Measurements from ENCODE around the gene DIS3L2.
"Not testable (repeated sequence)": the region's sequence is repeated elsewhere in the genome, so short reads cannot be mapped to it uniquely, and the experiment has no call there.

DIS3L2 gene

DNA sequence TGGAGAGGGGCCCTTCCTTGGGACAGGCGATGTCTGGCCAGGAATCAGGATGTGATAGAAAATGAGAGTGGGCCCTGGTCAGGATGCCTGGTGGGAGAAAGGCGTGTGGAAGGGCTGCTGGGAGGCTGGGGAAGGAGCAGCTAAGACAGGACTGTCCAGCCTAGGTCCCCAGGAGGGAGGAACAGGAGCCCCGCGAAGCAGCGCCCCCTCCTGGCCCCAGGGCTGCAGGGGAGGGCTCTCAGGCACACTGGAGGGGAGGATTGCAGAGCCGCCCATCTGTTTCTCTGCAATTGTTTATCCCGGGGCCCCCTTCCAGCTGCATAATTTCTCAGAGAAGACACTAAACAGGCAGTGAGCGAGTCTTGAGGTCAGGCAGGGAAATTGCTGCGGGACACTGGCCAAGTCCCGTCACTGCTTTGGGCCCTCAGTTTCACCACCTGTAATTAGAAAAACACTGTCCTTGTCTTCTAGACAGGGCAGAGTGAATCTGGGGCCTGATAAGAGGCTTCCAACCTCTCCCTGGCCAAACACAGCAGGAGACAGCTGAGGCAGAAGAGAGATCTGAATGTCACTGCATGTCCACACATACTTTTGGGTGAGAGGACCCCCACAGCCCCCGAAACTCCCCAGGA, 31.4 kb upstream of the DIS3L2 start:
- DNase-seq = no peak

DNA sequence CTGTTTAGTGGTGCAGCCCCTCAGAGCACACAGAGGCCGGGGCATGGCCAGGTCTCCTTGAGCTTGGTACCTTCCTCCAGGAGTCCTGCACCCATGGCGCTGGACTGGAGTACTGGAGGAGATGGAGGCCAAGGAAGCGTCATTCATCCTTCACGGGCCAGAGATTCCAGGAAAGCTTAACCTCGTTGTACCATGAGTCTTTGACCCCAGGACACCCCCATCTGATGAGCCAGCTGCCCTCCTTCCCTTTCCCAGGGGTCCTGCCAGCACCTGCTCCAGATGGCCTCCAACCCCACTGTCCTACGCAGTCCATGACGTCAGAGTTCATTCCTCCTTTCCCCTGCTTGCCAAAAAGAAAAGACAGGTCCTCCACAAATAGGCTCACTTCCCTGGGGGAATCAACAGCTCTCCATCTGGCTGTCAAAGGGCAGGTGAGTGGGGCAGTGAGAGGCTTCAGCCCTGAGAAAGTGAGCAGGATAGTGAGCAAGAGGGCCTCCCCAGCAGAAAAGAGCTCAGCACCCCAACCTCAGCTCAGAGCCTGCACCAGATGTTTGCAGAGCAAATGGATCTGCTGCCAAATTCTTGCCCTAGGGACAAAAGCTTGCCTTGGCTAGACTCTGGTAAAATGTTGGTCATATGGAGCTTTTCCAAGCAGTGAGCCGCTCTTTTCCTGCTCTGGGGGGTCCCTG, 30.8 kb upstream of the DIS3L2 start:
- DNase-seq = no peak

DNA sequence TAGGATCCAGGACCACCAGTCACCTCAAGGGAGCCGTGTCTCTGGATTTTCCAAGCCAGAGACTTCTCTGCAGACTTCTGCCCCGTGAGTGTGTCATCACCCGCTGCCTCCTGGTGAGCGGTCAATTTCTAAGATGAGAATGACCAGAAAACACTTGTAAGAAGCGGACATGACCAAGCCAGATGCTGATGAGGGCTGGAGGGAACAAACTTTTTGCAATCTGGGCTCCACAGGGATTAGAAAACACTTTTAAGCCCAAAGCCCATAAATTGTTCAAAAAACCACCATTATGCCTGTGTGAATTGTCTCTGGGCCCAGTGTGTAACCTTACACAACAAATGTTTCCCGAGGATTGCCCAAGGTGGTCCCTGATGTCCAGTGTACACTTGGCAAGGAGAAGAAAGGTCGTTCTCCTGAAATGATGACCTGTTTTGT, 30.0 kb upstream of the DIS3L2 start:
- no peak for DNase-seq

DNA sequence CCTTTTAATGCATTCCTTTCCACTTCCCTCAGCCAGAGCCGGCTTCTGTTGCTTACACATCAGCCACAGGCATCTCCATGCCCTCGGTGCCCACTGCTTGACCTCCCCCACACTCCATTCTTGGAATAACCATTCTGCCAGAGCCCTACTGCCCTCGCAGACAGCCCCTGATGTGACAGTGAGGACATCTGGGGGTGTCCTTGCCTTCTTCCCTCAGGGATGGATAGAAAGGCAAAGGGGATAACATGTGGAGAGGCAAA, 28.9 kb upstream of the DIS3L2 start:
- DNase-seq = no peak

DNA sequence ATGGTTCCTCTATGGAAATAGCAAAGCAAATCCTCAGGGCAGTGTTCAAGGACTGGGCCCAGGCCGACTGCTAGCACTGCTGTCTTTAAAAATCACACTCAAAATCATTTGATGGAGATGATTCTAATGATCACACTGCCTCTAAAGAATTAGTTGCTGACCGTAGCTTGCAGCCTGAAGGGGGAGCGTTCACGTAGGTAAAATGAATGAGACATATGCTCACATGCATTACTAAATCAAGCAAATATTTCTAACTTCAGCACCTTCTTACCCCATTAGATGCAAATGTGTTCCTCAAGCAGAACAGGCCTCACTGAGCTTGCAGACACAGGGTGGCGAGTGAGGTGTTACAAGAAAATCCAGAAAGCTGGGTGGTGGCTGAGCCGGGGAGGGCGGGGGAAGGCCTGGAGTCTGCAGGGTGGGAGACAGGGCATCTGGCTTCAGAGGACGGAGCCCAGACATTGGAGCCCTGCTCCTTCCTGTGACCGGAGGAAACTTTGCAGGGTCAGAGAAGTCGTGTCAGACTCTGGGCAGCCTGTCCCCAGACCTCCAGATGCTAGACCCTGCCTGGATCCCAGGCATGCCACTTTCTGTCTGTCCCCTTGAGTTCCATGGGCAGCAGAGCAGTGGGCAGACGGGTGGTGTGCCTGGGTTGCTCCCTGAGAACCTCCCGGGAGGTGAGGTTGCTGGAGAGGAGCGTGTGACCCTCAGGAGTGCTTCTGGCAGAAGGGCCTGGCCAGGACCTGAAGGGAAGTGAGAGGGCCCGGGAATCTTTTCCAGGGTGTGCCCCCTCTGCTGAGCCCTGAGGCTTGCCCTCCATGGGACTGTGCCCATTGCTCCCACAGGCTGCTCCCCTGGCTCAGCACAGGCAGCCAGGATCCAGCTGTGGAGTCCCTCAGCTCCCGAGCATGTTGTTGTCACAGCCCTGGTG, 28.3 kb upstream of the DIS3L2 start:
- no peak for DNase-seq

DNA sequence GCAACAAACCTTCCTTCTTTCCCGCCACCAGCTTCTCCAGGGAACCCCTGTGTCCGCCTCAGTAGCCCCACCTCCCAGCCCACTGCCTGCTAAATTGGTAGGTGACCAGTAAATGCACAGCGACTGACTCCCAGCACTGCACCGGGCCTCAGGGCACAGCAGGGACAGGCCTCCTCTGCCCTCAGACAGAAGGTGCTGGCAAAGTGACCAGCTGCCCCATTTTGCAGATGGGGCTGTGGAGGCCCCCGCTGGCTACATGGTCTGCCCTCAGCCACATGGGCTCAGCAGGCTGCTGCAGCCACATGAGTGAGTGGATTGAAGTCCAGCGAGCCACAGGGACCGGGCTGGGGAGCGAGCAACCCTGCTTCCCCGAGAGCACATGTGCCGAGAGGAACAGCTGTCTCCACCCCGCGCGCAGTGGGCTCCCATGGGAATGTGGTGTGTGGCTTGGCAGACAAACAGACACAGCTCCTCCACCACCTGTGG, 27.6 kb upstream of the DIS3L2 start:
- no peak for DNase-seq

DNA sequence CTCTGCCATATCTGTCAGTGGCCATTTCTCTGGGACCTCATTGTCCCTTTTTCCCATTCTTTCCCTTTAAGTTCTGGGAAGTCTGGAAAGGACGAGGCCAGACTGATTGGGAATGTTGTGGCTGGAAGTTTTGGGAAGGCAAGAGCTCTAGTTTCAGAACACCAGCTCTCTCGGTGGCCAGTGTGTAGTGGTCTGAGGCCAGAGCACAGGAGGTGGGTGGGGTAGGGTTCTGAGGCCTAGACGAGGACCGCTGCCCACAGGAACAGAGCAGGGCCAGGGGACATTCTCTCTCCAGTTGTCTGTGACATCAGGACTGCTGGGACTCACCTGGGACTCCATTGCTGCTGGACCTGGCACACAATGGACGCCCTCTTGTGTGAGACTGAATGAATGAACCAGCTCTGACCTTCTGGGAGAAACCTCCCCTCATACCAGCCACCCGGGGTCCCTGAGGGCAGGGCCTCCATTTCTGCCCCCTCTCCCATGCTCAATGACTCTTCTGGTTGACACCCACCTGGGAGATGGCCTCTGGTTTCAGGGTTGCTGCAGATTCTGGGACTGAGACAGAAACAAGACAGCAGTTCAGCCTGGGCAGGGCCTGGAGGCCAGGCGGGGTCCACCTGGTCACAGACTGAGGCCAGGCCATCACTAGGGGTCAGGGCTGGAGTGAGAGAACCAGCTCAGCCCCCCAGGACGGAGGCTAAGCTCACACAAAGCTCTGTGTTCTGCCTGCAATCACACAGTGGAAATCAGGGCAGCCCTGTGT, 26.9 kb upstream of the DIS3L2 start:
- DNase-seq = no peak

DNA sequence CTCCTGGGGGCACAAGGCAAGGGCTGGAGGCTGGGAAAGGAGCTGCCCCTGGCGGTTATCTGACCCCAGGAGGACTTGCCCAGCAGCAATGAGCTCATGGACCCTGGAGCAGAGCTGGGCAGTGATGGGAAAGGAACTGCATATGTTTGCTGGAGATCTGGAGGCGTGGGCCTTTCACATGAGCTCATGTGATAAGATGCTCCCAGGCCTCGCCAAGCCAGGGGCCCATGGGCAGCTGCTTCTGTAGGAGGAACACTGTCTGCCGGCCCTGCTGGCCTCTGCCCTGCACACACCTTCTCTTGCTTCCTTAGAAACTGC, 26.3 kb upstream of the DIS3L2 start:
- DNase-seq = no peak

DNA sequence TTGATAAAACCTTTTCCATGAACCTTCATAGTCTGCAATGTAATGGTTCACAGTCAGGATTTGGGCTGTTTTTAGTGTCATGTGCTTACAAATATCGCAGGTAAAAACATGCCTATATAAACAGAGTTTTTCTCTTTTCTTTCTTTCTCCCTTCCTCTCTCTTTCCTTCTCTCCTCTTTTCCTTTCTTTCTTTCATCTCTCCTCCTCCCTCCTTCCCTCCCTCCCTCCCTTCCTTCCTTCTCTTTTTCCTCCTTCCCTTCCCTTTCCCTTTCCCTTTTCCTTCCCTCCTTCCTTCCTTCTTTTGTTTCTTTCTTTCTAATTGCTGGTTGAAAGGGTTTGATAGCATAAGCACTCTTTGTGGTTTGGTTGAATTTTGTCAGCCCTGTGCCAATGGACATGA, 25.7 kb upstream of the DIS3L2 start:
- no peak for DNase-seq

DNA sequence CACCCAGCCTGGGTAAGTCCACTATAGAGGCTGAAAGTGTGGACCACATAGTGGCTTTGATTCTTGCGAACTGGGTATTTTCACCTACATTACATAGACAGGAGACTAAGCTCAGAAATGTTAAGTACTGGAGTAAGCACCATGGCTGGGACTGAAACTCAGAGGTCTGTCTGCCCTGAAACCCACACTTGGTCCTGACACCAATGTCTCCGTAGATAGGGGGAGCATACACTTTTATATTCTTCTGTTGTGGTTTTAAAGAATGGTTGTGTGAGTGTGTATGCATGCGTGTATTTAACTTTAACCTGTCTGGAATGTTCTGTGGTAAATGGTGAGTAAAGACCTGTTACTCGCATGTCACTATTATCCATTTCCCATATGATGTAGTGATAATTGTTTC, 25.0 kb upstream of the DIS3L2 start:
- DNase-seq = no peak

DNA sequence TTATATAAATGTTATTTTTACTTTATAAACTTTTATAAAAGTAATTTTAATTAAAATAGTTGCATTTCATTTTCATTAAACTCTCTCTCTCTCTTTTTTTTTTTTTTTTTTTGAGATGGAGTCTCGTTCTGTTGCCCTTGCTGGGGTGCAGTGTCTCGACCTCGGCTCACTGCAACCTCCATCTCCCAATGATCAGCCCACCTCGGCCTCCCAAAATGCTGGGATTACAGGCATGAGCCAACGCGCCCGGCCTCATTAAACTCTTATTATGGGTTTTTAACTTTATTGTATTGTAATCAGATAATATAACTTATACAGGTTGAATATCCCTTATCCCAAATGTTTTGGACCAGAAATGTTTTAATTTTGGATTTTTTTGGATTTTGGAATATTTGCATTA, 24.5 kb upstream of the DIS3L2 start:
- DNase-seq = no peak

DNA sequence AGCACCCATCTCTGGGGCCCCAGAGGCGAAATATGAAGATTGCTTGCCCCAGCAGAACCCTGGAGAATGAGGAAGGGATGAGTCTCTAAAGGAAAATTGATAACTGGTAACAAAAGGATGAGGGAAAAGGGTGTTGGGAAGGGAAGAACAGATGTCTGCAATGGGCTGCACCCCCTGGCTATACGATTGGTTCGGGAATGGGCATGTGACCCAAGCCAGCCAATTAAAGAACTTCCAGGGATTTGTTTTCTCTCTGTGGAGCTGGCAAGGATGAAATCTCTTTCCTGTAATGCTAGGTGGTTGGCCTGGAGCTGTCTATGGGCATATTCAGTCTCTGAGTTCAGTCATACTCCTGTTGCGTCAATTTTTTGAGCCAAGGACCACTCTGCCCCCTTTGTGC, 22.5 kb upstream of the DIS3L2 start:
- no peak for DNase-seq

DNA sequence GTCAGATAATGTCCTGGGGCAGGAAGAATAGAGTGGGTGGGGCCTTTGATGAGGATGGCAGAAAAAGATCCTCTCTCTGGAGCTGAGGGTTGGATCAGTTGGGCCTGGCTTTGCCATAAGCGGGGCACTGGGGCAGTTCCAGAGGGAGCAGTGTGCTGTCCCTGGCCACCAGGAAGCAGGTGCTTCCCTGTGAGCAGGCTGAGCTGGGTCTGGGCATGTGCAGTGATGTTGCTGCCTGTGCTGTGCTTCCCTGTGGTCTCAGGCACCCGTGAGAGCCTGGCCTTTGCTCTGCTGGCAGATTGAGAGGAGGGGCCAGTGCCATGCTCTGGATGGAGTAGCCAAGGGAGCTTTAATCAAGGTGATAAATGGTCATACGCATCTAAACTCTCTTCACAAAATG, 20.7 kb upstream of the DIS3L2 start:
- DNase-seq = peak; percentile 17

DNA sequence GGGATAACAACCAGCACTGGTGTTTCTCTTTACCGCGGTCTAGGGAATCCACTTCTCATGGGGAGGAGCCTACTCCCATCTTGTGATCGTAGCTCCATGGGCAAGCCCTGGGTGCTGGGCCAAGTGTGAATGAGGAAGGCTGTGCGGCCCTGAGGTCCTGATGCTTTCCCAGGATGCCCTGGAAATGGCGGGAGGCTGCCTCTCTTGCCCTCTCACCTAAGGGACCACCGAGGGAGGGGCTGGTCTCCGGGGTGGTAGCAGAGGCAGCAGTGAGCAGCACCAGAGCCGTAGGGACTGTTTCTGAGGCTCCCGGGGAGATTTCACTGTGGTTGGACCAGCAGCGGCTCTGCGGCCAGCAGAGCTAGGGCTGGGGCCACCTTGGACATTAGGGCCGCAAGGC, 19.8 kb upstream of the DIS3L2 start:
- DNase-seq = no peak

DNA sequence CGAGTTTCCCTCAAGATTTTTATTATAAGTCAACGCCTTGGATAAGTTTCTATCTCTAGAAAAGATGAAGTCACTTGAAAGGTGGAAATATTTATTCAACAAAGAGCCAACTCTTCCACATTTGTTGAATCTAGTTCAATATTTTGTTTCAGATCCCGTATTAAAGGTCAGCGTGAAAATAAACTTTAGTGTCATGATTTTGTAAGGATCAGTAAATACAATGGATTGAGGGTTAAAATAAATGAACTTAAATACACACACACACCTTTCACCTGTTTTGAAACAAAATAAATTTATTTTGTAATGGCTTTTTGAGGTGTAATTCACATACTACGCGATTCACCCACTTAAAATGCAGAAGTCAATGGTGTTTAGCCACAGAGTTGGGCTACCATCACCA, 19.3 kb upstream of the DIS3L2 start:
- DNase-seq = no peak

DNA sequence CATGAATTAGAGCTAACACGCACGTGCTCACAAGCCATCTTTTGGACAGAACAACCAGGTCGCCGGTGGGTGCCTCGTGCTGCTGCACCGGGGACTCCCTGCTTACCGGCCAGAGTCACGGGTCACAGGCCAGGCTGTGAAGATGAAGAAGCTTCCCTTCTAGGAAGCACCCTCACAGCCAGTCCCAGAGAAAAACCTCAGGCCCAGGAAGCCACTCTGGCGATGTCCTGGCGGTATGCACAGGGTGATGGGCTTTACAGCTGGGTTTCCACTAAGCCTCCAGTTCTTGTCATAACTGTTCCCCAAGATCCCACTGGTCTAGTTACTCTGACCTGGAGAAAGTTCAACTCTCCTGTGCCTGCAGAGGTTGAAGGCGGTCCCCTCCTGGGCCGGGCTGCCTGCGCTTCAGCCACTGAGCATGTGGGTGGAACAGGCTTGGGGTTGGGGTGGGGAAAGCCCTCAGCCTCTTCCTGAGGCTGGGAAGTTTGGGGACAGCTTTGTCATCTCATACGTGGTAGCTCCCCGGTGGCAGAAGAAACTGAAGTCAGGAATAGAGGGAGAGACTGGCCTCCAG, 15.2 kb upstream of the DIS3L2 start:
- DNase-seq = no peak

DNA sequence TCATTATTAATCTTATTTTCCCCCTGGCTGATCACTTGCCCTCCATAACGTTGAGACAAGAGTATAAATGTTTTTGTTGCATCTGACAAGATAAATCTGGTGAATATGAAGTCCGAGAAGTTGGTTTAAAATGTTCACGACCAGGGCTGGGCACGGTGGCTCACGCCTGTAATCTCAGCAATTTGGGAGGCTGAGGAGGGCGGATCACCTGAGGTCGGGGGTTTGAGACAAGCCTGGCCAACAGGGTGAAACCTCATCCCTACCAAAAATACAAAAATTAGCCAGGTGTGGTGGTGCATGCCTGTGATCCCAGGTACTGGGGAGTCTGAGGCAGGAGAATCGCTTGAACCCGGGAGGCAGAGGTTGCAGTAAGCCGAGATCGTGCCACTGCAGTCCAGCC, 14.4 kb upstream of the DIS3L2 start:
- not testable (repeated sequence) for DNase-seq

DNA sequence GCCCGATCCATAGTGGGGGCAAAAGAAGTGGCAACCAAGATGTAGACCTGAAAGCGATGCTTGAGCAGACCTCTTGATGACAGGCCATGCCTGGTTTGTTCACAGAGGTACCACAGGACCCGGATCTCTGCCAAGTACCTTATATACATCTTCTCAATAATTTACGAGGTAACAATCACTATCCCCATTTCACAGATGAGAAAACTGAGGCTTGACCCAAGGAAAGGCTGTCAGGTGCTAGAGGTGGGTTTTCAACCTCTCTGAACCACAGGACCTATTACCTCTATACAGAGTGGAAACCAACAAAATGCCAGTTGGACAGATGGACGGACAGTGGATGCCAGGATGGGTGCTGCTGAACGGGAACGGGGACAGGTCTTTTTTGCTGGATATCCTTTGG, 13.8 kb upstream of the DIS3L2 start:
- DNase-seq = no peak

DNA sequence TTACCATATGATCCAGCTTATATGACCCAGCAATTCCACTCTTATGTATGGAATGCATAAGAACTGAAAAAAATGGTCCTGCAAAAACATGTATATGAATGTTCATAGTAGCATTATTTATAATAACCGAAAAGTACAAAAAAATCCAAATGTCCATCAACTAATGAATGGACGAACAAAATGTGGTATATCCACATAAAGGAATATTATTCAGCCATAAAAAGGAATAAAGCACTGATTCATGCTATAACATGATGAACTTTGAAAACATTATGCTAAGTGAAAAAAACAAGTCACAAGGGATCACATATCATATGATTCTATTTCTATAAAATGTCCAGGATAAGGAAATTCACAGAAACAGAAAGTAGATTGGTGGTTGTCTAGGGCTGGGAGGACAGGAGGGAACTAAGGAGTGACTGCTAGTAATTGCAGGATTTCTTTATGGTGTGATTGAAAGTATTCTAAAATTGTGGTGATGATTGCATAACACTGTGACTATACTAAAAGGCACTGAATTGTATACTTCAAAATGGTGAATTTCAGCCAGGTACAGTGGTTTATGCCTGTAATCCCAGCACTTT, 10.0 kb upstream of the DIS3L2 start:
- no peak for DNase-seq

DNA sequence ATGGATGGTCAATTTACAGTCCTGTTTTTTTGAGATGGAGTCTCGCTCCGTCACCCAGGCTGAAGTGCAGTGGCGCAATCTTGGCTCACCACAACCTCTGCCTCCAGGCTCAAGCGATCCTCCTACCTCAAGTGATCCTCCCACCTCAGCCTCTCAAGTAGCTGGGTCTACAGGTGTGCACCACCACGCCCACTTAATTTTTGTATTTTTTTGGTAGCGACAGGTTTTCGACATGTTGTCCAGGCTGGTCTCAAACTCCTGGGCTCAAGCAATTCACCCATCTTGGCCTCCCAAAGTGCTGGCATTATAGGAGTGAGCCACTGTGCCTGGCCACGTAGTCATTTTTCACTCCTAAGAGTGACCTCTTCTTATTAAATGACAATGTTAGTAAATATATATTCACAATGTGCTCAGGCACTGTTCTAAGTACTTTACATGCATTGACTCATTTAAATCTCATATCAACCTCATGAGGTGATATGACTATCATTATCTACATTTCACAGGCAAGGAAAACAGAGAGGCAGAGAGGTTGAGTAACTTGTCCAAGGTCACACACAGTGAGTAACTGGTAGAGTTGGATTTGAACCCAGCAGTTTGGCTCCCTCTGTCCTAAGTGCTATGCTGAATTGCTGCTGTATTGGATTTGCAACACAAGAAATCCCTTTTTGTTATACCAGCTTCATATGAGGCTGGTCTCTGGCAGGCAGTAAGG, 5.6 kb upstream of the DIS3L2 start:
- DNase-seq = no peak

DNA sequence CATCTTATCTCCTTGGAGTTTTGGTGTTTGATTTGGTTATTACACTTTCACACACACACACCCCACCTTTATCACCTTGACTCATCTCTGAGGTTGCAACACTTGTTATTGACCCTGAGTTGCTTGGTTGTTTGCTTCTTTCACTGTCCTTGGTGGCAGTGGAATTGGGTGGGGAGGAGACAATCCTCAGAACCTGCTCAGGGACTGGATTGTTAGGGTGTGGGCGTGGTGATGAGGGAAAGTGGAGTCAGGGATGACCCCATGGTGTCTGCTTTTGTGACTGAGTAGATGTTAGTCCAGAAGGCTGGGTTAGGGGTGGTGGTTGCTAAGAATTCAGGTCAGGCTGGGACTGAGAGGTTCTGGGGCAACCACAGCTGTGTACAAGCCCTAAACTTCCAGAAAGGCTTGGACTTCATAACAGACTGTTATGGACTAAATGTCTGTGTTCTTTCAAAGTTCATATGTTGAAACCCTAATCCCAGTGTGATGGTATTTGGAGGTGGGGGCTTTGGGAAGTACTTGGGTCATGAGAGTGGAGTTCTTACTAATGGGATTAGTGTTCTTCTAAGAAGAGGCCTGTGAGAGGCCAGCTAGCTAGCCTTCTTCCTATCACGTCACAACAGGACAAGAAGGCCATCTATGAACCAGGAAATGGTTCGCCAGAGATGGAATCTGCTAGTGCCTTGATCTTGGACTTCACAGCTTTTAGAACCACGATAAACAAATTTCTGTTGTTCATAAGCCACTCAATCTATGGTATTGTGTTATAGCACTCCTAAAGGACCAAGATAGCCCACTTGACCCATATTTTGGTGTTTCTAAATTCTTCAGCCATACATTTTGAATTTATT, 3.4 kb upstream of the DIS3L2 start:
- no peak for DNase-seq
